ENCODE results near the gene ADAMTS17.

DNA sequence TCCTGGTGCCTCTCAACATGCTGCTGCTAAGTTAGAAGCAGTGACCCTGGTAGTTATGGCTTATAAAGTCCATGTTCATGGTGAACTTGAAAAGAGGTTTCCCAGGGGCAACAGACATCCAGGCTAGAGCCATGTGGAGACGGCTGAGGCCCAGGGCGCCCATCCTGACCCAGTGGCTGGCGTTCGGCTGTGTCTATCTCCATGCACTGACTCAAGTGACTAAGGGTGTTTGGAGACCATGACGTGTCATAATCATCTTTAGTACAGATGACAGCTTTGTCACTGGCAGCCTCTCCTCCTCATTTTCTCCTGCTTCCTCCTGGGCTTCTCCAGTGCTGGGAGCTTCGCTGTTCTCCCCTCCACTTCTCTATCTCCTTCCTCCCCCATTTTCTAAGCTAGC is 321.2 kb downstream of the ADAMTS17 start:
- TF ChIP-seq POLR2AphosphoS5 (IDR thresholded peaks at IDR 0.05; ENCODE audit: low read depth, low read length), result no peak
- TF ChIP-seq CTCF (IDR thresholded peaks at IDR 0.05 in 2 of 3, conservative IDR thresholded peaks at IDR 0.05 in 1 of 3; ENCODE audit: borderline replicate concordance in 1 of 3, insufficient read depth in 1 of 3, low read depth in 2 of 3, low read length in 2 of 3), result no peak
- TF ChIP-seq EZH2 (IDR thresholded peaks at IDR 0.05), result no peak
- no peak for TF ChIP-seq POLR2A (IDR thresholded peaks at IDR 0.05; ENCODE audit: borderline replicate concordance, extremely low read depth, insufficient read depth, insufficient read length)
- no peak for TF ChIP-seq ZNF274 (IDR thresholded peaks at IDR 0.05; ENCODE audit: low read depth, low read length)
- TF ChIP-seq, protein P1, sequence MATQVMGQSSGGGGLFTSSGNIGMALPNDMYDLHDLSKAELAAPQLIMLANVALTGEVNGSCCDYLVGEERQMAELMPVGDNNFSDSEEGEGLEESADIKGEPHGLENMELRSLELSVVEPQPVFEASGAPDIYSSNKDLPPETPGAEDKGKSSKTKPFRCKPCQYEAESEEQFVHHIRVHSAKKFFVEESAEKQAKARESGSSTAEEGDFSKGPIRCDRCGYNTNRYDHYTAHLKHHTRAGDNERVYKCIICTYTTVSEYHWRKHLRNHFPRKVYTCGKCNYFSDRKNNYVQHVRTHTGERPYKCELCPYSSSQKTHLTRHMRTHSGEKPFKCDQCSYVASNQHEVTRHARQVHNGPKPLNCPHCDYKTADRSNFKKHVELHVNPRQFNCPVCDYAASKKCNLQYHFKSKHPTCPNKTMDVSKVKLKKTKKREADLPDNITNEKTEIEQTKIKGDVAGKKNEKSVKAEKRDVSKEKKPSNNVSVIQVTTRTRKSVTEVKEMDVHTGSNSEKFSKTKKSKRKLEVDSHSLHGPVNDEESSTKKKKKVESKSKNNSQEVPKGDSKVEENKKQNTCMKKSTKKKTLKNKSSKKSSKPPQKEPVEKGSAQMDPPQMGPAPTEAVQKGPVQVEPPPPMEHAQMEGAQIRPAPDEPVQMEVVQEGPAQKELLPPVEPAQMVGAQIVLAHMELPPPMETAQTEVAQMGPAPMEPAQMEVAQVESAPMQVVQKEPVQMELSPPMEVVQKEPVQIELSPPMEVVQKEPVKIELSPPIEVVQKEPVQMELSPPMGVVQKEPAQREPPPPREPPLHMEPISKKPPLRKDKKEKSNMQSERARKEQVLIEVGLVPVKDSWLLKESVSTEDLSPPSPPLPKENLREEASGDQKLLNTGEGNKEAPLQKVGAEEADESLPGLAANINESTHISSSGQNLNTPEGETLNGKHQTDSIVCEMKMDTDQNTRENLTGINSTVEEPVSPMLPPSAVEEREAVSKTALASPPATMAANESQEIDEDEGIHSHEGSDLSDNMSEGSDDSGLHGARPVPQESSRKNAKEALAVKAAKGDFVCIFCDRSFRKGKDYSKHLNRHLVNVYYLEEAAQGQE (IDR thresholded peaks at IDR 0.05; ENCODE audit: low read depth), result no peak

Measured in HCT116 (cell line).